GM21367 (cell line): ENCODE measurements around the gene SLC2A13.
"Not testable (repeated sequence)": the region's sequence is repeated elsewhere in the genome, so short reads cannot be mapped to it uniquely, and the experiment has no call there.

Experiments used
- ATAC-seq: cut with Tn5 transposase; IDR thresholded peaks from one replicate; pipeline ENCODE4 v1.9.1; 2021; ENCODE audit not compliant: unreplicated experiment

SLC2A13 gene

DNA sequence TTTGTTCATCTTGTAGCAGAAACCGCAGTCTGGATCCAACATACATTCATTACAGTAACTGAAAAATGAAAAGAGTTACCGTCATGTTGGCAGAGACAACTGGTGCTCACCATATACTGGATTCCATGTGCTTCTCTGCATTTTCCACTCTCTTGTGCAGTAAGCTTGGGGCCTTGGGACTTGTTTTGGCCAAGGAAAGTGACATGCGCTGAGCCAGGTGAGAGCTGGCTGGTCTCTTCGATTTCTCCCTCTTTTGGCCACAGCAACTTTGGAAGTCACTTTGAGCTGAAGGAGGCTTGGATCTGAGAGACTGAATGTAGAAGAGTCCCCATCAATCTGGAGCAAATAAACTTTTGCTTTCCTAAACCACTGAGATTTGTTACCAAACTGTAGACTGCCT is 275.7 kb downstream of the SLC2A13 start:
- no peak for ATAC-seq

DNA sequence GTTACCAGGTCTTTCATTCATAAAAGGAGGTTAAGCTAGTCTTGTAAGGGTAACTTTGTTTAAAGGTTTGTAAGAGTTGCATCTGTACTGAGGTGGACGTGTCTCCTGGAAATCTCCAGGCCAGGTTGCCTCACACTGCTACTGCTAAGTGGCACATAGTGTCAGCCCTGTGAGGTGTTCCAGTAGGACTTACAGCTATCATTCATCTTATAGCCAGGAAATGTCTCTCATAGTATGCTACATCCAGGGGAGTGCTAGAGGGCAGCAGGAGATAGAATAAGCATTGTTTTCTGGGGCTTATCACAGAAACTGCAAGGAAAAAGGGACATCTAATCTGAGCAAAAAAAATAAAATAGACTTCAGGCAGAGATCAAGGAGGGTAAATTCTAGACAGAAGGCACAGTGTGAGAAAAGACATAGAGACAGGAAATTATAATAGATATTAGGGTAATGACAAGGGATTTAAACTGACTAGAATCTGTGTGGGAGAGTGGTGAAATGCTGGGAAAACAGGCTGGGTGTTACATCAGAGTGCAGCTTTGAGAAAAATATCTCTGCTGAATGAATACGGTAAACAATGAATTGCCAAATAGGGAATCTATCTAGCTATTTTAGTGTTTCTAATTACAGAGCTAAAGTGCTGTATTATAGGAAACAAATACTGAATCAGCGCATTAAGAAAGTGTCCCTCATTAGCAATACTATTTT is 281.2 kb downstream of the SLC2A13 start:
- no peak for ATAC-seq

DNA sequence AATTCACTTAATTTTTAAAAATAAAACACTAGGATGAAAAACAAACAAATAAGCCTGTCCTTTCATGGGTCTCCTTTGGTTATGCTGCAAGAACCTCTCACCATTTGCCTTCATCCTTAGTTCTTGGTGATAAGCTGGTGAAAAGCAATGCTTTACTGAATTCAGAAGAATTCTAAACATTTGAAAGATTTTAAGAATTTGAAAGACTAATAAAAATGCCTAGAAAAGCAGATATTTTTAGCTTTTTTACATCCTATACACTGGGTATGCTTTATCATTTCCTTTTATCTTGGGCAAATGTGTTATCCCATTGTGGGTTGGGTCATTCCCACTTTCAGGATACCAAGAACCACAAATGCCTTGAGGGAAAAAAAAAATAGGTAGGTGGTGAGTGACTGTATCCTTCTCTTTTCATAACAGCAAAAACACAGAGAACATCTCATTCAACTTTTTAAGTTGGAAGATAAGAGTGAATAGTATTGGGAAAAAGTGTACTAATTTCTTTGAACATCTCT is 289.2 kb downstream of the SLC2A13 start:
- ATAC-seq: no peak

DNA sequence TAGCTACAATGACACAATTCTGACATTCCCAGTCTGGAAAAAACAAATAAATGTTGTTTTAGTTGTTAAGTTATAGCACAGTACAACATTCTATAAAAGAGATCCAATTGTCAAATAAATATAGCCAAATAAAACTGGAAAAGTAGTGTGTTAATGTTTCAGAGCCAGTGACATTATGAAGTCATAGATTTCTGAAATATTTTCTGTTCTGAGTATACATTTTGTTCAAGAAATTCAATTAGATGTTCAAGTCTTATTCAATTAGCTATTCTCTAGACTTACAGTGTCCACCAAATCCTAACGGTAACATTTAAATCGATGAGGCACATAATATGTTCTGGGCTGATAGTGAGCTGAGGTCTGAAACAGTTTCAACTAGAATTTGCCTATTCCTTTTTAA is 290.1 kb downstream of the SLC2A13 start:
- no peak for ATAC-seq

GRCh38 chr12:39814626-39815025 is 291.3 kb downstream of the SLC2A13 start:
- no peak for ATAC-seq

GRCh38 chr12:39813776-39814175 is 292.1 kb downstream of the SLC2A13 start:
- ATAC-seq: no peak

DNA sequence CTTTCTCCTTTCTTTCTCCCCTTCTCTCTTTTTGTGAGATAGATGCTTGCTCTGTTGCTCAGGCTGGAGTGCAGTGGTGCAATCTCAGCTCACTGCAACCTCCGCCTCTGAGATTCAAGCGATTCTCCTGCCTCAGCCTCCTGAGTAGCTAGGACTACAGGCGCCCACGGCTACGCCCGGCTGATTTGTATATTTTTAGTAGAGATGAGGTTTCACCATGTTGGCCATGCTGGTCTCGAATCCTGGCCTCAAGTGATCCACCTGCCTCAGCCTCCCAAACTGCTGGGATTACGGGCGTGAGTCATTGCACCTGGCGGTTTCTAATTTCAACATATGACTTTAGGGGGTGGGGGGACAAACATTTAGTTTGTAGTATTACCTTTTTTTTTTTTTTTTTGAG is 293.4 kb downstream of the SLC2A13 start:
- ATAC-seq: not testable (repeated sequence)

GRCh38 chr12:39807043-39807442 is 298.8 kb downstream of the SLC2A13 start:
- no peak for ATAC-seq

DNA sequence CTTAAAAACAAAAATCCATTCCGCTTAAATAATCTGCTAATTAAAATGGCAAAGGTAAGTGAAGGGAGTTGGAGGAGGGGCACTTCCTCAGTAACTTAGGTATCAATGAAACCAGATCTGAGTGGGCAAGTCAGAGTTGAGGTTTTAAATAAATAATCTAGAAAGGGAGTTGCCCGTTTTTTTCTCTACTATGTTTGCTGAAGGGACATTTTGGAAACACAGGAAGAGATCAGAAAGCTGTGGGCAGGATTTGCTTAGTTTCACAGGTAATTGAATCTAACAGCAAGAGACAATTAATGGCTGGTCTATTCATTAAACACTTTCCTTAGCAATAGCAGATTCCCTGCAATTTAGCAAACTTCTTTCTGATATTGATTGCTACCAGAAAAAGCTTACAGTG is 300.2 kb downstream of the SLC2A13 start:
- no peak for ATAC-seq

- no peak for ATAC-seq
Measured at GRCh38 chr12:39804898-39805297, 301.0 kb downstream of the SLC2A13 start.

GRCh38 chr12:39804479-39804878 is 301.4 kb downstream of the SLC2A13 start:
- no peak for ATAC-seq

- ATAC-seq: no peak
Measured at GRCh38 chr12:39803151-39803550, 302.7 kb downstream of the SLC2A13 start.

GRCh38 chr12:39798977-39799376 is 306.9 kb downstream of the SLC2A13 start:
- no peak for ATAC-seq

- ATAC-seq: no peak
Measured at GRCh38 chr12:39798429-39798828, 307.5 kb downstream of the SLC2A13 start.

GRCh38 chr12:39795481-39795880 is 310.4 kb downstream of the SLC2A13 start:
- ATAC-seq: no peak

DNA sequence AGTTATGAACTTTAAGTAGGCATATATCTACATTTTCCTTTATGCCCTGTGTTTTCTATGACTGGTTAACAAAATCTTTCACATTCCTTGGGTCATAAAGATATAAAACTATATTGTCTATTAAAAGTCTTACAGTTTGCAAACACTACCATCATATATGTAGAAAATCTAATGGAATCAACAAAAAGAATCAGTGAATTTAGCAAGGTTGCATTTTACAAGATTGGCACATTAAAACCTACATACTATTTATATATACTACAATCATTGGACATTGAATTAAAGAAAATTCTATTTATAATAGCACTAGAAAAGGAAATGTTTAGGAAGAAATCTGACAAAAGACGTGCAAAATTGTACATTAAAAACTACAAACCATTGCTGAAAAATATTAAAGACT is 312.9 kb downstream of the SLC2A13 start:
- no peak for ATAC-seq

DNA sequence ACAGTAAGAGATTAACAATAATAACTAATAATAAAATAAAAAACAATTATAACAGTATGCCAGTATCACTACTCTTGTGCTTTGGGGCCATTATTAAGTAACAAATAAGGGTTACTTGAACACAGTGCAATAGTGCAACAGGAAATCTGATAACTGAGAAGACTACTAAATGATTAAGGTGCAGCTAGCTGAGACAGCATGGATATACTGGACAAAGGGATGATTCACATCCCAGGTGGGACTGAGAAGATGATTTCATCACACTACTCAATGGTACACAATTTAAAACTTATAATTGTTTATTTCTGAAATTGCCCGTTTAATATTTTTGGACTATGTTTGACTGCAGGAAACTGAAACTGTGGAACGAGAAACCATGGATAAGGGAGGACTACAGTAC is 317.6 kb downstream of the SLC2A13 start:
- ATAC-seq: no peak

- ATAC-seq: not testable (repeated sequence)
Measured at GRCh38 chr12:39785814-39786213, 320.1 kb downstream of the SLC2A13 start.

DNA sequence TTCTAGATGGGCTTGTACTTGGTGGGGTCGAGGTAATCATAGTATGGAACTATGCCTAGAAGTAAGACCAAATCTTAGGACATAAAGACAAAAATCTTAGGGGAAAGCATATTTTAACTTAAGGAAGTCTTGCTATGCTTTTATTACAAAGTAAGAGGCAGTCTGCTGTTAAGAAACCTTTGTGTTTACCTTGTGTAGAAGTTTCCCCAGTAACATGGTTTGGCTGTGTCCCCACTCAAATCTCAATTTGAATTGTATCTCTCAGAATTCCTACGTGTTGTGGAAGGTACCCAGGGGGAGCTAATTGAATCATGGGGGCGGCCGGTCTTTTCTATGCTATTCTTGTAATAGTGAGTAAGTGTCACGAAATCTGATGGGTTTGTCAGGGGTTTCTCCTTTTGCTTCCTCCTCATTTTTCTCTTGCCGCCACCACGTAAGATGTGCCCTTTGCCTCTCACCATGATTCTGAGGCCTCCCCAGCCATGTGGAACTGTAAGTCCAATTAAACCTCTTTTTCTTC is 323.8 kb downstream of the SLC2A13 start:
- no peak for ATAC-seq

GRCh38 chr12:39780913-39781446 is 324.9 kb downstream of the SLC2A13 start:
- ATAC-seq: no peak

DNA sequence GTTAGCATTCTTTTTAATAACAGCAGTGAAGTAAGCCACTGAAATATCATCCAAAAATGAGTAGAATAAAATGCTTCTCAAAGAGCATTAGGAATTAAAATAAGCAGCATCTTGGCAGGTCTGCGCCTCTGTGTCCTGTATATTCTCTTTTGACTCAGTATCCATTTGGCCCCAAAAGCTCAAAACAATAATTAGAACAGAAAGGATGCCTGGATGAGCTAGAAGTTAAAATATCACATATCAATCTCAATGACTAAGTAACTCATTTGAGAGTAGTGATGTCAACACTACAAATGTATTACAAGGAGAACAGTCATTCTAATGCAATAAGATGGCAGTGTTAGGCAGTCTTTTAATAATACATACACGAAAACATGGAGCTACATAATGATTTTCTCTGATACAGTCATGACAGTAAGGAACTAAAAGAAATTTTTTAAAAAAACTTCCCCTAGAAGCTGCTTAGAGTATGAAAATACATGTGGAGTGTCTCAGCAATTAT is 325.4 kb downstream of the SLC2A13 start:
- no peak for ATAC-seq

GRCh38 chr12:39779768-39780340 is 326.0 kb downstream of the SLC2A13 start:
- ATAC-seq: no peak
